Parathyroid adenoma (tissue), 2 donors: ENCODE measurements around the gene B4GALT2.

Experiments
- H2AFZ ChIP-seq: fragments of 300-600 bp; sonication (generic); one replicate; pipeline ENCODE4 v1.7.0; 2017; ENCODE audit warnings: antibody characterized with exemption, mild to moderate bottlenecking
- H3K27ac ChIP-seq: fragments of 300-600 bp; sonication (generic); one replicate; pipeline ENCODE4 v1.7.0; 2017
- H3K27me3 ChIP-seq: fragments of 300-600 bp; sonication (generic); one replicate; pipeline ENCODE4 v1.7.0; 2017; ENCODE audit warnings: low read length; ENCODE audit not compliant: control insufficient read depth, insufficient read depth
- H3K36me3 ChIP-seq: fragments of 300-600 bp; sonication (generic); one replicate; pipeline ENCODE4 v1.7.0; 2017; ENCODE audit warnings: low read length; ENCODE audit not compliant: control insufficient read depth, insufficient read depth
- H3K4me1 ChIP-seq: fragments of 300-600 bp; sonication (generic); one replicate; pipeline ENCODE4 v1.7.0; 2017; ENCODE audit warnings: control low read depth
- H3K4me2 ChIP-seq: fragments of 300-600 bp; sonication (generic); one replicate; pipeline ENCODE4 v1.7.0; 2017; ENCODE audit warnings: low read length
- H3K4me3 ChIP-seq: fragments of 300-600 bp; sonication (generic); one replicate; pipeline ENCODE4 v1.7.0; 2017; ENCODE audit warnings: low read depth, low read length
- H3K79me2 ChIP-seq: fragments of 300-600 bp; sonication (generic); one replicate; pipeline ENCODE4 v1.7.0; 2017; ENCODE audit warnings: control low read depth
- H3K9ac ChIP-seq: fragments of 300-600 bp; sonication (generic); one replicate; pipeline ENCODE4 v1.7.0; 2017; ENCODE audit warnings: mild to moderate bottlenecking
- H3K9me3 ChIP-seq: fragments of 300-600 bp; sonication (generic); one replicate; pipeline ENCODE4 v1.7.0; 2017; ENCODE audit warnings: low read length; ENCODE audit not compliant: control insufficient read depth
- CTCF ChIP-seq: fragments of 300-600 bp; sonication (generic); IDR thresholded peaks from one replicate; pipeline ENCODE4 v1.7.0; 2017; ENCODE audit warnings: antibody characterized with exemption, mild to moderate bottlenecking
- donor health status: primary hyperparathyroidism.

The B4GALT2 gene

GRCh38 chr1:44002165-44002564 lies 23.2 kb downstream of the B4GALT2 start:
- no peak overlapping the region for H3K27ac ChIP-seq
- H3K79me2 ChIP-seq, result no peaks in the 10 kb centered on the region
- no peaks in the 10 kb centered on the region for H3K9me3 ChIP-seq
- no peaks in the 10 kb centered on the region for H3K27me3 ChIP-seq
- H3K4me1 ChIP-seq, result no peaks in the 10 kb centered on the region
- H3K4me2 ChIP-seq, result no peak overlapping the region
- H3K9ac ChIP-seq, result no peak overlapping the region
- TF ChIP-seq CTCF, result no peak
- H3K4me3 ChIP-seq, result no peak overlapping the region
- no peak overlapping the region for H2AFZ ChIP-seq
- no peaks in the 10 kb centered on the region for H3K36me3 ChIP-seq

GRCh38 chr1:44002606-44003157 lies 23.7 kb downstream of the B4GALT2 start:
- H3K36me3 ChIP-seq, result no peaks in the 10 kb centered on the region
- no peak overlapping the region for H3K27ac ChIP-seq
- no peak overlapping the region for H3K4me2 ChIP-seq
- H3K27me3 ChIP-seq, result no peaks in the 10 kb centered on the region
- no peaks in the 10 kb centered on the region for H3K9me3 ChIP-seq
- H3K79me2 ChIP-seq, result no peaks in the 10 kb centered on the region
- no peak overlapping the region for H3K9ac ChIP-seq
- no peak overlapping the region for H2AFZ ChIP-seq
- no peak overlapping the region for H3K4me3 ChIP-seq
- TF ChIP-seq CTCF, result no peak
- H3K4me1 ChIP-seq, result no peaks in the 10 kb centered on the region

- no peak overlapping the region for H3K9ac ChIP-seq
- no peak overlapping the region for H3K27ac ChIP-seq
- H3K4me3 ChIP-seq, result no peak overlapping the region
- no peaks in the 10 kb centered on the region for H3K9me3 ChIP-seq
- H2AFZ ChIP-seq, result no peak overlapping the region
- TF ChIP-seq CTCF, result no peak
- H3K36me3 ChIP-seq, result no peaks in the 10 kb centered on the region
- H3K27me3 ChIP-seq, result no peaks in the 10 kb centered on the region
- H3K4me1 ChIP-seq, result no peaks in the 10 kb centered on the region
- no peak overlapping the region for H3K4me2 ChIP-seq
- H3K79me2 ChIP-seq, result no peaks in the 10 kb centered on the region
Observed at GRCh38 chr1:44008259-44008658, 29.2 kb downstream of the B4GALT2 start.

GRCh38 chr1:44010935-44011471 lies 32.0 kb downstream of the B4GALT2 start:
- no peaks in the 10 kb centered on the region for H3K9me3 ChIP-seq
- TF ChIP-seq CTCF, result no peak
- H3K79me2 ChIP-seq, result no peaks in the 10 kb centered on the region
- no peak overlapping the region for H3K27ac ChIP-seq
- H3K4me3 ChIP-seq, result no peak overlapping the region
- H2AFZ ChIP-seq, result no peak overlapping the region
- H3K9ac ChIP-seq, result no peak overlapping the region
- H3K27me3 ChIP-seq, result no peaks in the 10 kb centered on the region
- H3K4me2 ChIP-seq, result no peak overlapping the region
- no peaks in the 10 kb centered on the region for H3K4me1 ChIP-seq
- no peaks in the 10 kb centered on the region for H3K36me3 ChIP-seq

- TF ChIP-seq CTCF, result no peak
- H3K9ac ChIP-seq, result no peak overlapping the region
- no peak overlapping the region for H3K4me3 ChIP-seq
Observed at GRCh38 chr1:44012404-44012803, 33.4 kb downstream of the B4GALT2 start.

More at GRCh38 chr1:44012404-44012803, 33.4 kb downstream of the B4GALT2 start:
- Histone ChIP-seq H3K4me1 (no peaks in the 10 kb centered on the region), H3K9me3 (no peaks in the 10 kb centered on the region), H3K36me3 (no peaks in the 10 kb centered on the region), H3K27me3 (no peaks in the 10 kb centered on the region), H3K79me2 (no peaks in the 10 kb centered on the region), H3K27ac (no peak overlapping the region), H3K4me2 (no peak overlapping the region), H2AFZ (no peak overlapping the region)
